ENCODE data around the gene TLE6. TPM values are rescaled to one million over a fixed set of nuclear protein-coding genes. Genes with fewer than 3 reads are reported as not detected.

The TLE6 gene
- total and polyA plus RNA-seq, 2 of the 4 experiments (the other 2 are of a cell fraction), result under 0.01 to 0.17 TPM

DNA sequence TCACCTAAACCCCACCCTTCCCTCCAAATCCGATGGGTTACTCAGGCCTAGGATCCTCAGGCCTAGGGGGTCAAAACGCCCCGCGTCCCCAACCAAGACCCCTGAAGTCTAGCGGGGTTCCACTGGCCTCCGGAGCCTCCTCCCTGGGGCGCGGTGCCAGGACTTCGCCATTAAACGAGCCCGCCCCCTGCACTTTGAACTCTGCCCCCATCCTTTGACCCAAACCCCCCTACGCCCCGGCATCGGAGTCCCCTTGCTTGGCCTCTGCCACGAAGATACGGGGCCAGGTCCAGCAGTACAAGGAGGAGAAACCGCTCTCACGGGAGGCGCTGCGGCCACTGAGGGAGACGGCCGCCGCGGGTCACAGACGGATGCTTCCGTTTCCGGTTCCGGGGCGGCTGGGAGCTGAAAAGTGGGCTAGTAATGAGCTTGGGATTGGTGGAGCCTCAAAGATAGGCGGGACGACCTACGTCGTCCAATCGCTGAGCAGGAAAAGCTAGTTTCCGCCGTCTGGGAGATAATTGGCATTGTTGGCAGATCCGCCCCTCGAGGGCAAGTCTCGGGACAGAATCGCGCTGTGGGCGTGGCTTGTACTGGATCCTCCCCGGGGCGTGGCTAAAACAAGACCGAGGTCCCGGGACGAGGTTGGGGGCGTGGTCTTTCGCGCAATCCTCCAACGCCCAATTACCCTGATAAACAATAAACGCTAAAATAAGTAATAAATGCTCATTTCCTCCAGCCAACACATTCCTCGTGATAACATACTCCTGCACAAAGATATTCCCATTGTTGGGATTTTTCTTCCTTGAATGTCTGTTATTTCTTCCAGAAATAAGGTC is 26.9 kb upstream of the TLE6 start (continued):
- TF ChIP-seq RFX5 (IDR thresholded peaks at IDR 0.05; ENCODE audit: low read depth, low read length), result no peak
- TF ChIP-seq MAZ (IDR thresholded peaks at IDR 0.05; ENCODE audit: borderline replicate concordance, low read depth, low read length), result peak; percentile 44; the same call in 1 of the 2 replicates
- TF ChIP-seq BHLHE40 (IDR thresholded peaks at IDR 0.05; ENCODE audit: low read depth, low read length), result no peak

DNA sequence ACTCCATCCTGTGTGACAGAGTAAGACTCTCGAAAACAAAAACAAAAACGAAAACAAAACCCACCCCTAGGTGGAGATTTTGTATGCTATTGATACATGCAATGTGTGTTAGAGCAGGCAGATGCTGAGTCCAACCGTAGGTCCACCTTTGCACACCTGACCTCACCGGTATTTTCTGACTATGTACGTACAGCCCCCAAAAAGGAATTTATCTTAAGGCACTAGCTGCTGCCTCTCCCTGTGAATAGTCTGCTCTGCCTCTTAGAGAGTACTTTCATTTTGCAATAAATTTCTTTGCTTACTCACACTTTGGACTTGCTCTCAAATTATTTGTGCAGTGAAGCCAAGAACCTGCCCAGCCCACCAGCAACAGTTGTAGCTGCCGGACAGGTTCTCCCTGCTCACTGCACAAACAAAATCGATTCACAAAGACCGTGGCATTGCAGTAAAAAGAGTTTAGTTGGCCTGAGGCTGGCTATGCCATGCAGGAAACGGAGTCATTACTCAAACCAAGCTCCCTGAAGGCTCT is 24.3 kb upstream of the TLE6 start:
- TF ChIP-seq MXI1 (IDR thresholded peaks at IDR 0.05; ENCODE audit: borderline replicate concordance, low read depth, low read length), result no peak
- TF ChIP-seq MAFK (IDR thresholded peaks at IDR 0.05; ENCODE audit: low read depth, low read length), result no peak
- TF ChIP-seq BHLHE40 (IDR thresholded peaks at IDR 0.05; ENCODE audit: low read depth, low read length), result no peak
- no peak for TF ChIP-seq CEBPB (IDR thresholded peaks at IDR 0.05; ENCODE audit: low read depth, low read length)
- no peak for TF ChIP-seq FOS (IDR thresholded peaks at IDR 0.05; ENCODE audit: low read depth, low read length)
- no peak for TF ChIP-seq RAD21 (IDR thresholded peaks at IDR 0.05; ENCODE audit: low read length)
- TF ChIP-seq RCOR1 (IDR thresholded peaks at IDR 0.05; ENCODE audit: insufficient replicate concordance, low read length), result no peak
- no peak for TF ChIP-seq POLR2A (IDR thresholded peaks at IDR 0.05; ENCODE audit: low read depth, low read length)
- no peak for TF ChIP-seq SMC3 (IDR thresholded peaks at IDR 0.05; ENCODE audit: low read depth, low read length)
- no peak for TF ChIP-seq MAZ (IDR thresholded peaks at IDR 0.05; ENCODE audit: borderline replicate concordance, low read depth, low read length)
- Histone ChIP-seq H3K23ac (ENCODE audit: low read depth, low read length) (no peak overlapping the region), H3K56ac (ENCODE audit: extremely low read depth, insufficient read depth, low read length) (no peak overlapping the region), H3K4ac (ENCODE audit: low read depth, low read length) (no peak overlapping the region), H3K79me1 (ENCODE audit: low read depth in 1 of 2, low read length in 2 of 2) (peaks cover 10 to 17% of the 10 kb centered on the region in 2 experiments), H2BK15ac (ENCODE audit: low read depth, low read length) (no peak overlapping the region), H3K9ac (ENCODE audit: low read depth, low read length) (peak overlapping the region; percentile 11; the same call in 1 of the 2 replicates), H3K27me3 (ENCODE audit: control insufficient read depth, insufficient read depth, low read length) (no peaks in the 10 kb centered on the region), H3K9me1 (ENCODE audit: insufficient read depth, low read length) (peaks cover 7% of the 10 kb centered on the region), H2BK20ac (ENCODE audit: low read depth, low read length) (no peak overlapping the region), H4K5ac (ENCODE audit: low read depth, low read length) (no peak overlapping the region), H3K14ac (replicated peaks; ENCODE audit: low read depth, low read length) (no peak overlapping the region), H2AFZ (replicated peaks; ENCODE audit: low read length, poor library complexity) (peak overlapping the region; percentile 82), H4K8ac (ENCODE audit: low read depth in 2 of 2, low read length in 2 of 2) (no peak overlapping the region), H3K27ac (ENCODE audit: insufficient read depth, low read length) (no peak overlapping the region), H4K20me1 (ENCODE audit: insufficient read depth, low read length) (no peaks in the 10 kb centered on the region), H3K4me1 (ENCODE audit: control insufficient read depth, insufficient read depth, low read length) (0 out of 2 replicates have a peak, but pooled peaks cover 2% of the 10 kb centered on the region), H3K36me3 (ENCODE audit: control insufficient read depth, insufficient read depth, low read length) (no peaks in the 10 kb centered on the region), H2AK5ac (ENCODE audit: low read depth, low read length) (no peak overlapping the region), H3K4me3 (ENCODE audit: insufficient read depth, low read depth, low read length) (peak overlapping the region; percentile 14; the same call in 1 of the 2 replicates), H3K9me3 (ENCODE audit: control insufficient read depth, insufficient read depth, low read length) (no peaks in the 10 kb centered on the region), H2AK9ac (replicated peaks; ENCODE audit: low read depth, low read length, poor library complexity) (no peak overlapping the region), H2BK5ac (ENCODE audit: low read depth, low read length, poor library complexity, severe bottlenecking) (no peak overlapping the region), H3K4me2 (ENCODE audit: low read depth, low read length) (peak overlapping the region; percentile 79), H3K18ac (ENCODE audit: low read depth, low read length) (no peak overlapping the region), H4K91ac (ENCODE audit: insufficient read depth, low read depth, low read length) (no peak overlapping the region), H2BK120ac (ENCODE audit: low read depth, low read length) (no peak overlapping the region)
- CTCF ChIA-PET, result no interaction called here
- DNase-seq (no peak), ATAC-seq (ENCODE audit: low read depth) (no peak)
- 51% methylated on average over 3 of the region's 9 CpGs; no CpG with 5 or more reads in 1 of the 2 experiments for WGBS, 2 experiments (ENCODE audit: extremely low coverage in 2 of 2, insufficient read length in 1 of 2)
- BruUV-seq (replicated peaks), result no TSS peak
- POLR2A ChIA-PET (ENCODE audit: unreplicated experiment), result no interaction called here
- in situ Hi-C loops (cut with MboI; ENCODE audit: low sequenced_read_pairs) (loop anchor here (5.0 to 25.0 kb wide), 2 partner anchors 149 to 534 kb away; partner anchors contain the start of genes SMIM24 and SMIM44), intact Hi-C loops (cut with micrococcal nuclease) (no loop called here), dilution Hi-C loops (cut with HindIII; ENCODE audit: low sequenced_read_pairs, unreplicated experiment) (no loop called here)
